ENCODE results near the gene MOB3B.

DNA sequence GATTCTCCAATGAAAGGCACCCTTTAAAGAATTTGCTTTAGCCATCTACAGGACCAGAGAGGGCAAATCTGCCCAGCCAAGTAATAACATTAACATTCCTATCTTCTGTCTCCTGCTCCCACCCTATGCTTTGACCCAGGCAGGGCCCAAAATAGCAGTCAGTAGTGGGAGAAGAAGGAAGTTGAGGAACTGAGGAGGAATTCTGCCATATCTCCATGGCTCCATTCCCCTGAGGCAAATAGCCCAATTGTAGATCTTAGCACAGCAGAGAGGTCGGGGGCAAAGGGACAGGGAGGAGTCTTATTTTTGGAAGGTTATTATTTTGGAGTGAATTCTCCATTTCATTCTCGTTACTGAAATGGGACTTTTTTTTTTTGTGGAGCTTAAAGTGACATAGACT is 116.7 kb downstream of the MOB3B start:
- TF ChIP-seq CTCF (IDR thresholded peaks at IDR 0.05): no peak
- no peak for TF ChIP-seq CHD2 (IDR thresholded peaks at IDR 0.05; ENCODE audit: low read length, partially characterized antibody)
- no peak for TF ChIP-seq NFIC (IDR thresholded peaks at IDR 0.05; ENCODE audit: borderline replicate concordance)
- TF ChIP-seq RFX5 (IDR thresholded peaks at IDR 0.05; ENCODE audit: low read length): no peak
- TF ChIP-seq GATA2 (CRISPR knock-in tag; IDR thresholded peaks at IDR 0.05): no peak
- no peak for TF ChIP-seq EP300 (IDR thresholded peaks at IDR 0.05; ENCODE audit: borderline replicate concordance in 1 of 2, low read depth in 1 of 2, low read length in 1 of 2)
- no peak for TF ChIP-seq REST (IDR thresholded peaks at IDR 0.05; ENCODE audit: low read depth, low read length)
- no peak for TF ChIP-seq SMC3 (IDR thresholded peaks at IDR 0.05; ENCODE audit: low read depth, low read length)
- TF ChIP-seq, protein P1, sequence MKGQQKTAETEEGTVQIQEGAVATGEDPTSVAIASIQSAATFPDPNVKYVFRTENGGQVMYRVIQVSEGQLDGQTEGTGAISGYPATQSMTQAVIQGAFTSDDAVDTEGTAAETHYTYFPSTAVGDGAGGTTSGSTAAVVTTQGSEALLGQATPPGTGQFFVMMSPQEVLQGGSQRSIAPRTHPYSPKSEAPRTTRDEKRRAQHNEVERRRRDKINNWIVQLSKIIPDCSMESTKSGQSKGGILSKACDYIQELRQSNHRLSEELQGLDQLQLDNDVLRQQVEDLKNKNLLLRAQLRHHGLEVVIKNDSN (IDR thresholded peaks at IDR 0.05; ENCODE audit: borderline replicate concordance, low read depth): no peak
